GM21529 (cell line): ENCODE results near the gene TUBB2A.
A peak's percentile ranks its signal among the peaks of the same experiment; 100 is the strongest.
"Not testable (repeated sequence)": the region's sequence is repeated elsewhere in the genome, so short reads cannot be mapped to it uniquely, and the experiment has no call there.

Experiments used
- ATAC-seq: cut with Tn5 transposase; IDR thresholded peaks from one replicate; pipeline ENCODE4 v1.9.1; 2021; ENCODE audit not compliant: unreplicated experiment

The TUBB2A gene

DNA sequence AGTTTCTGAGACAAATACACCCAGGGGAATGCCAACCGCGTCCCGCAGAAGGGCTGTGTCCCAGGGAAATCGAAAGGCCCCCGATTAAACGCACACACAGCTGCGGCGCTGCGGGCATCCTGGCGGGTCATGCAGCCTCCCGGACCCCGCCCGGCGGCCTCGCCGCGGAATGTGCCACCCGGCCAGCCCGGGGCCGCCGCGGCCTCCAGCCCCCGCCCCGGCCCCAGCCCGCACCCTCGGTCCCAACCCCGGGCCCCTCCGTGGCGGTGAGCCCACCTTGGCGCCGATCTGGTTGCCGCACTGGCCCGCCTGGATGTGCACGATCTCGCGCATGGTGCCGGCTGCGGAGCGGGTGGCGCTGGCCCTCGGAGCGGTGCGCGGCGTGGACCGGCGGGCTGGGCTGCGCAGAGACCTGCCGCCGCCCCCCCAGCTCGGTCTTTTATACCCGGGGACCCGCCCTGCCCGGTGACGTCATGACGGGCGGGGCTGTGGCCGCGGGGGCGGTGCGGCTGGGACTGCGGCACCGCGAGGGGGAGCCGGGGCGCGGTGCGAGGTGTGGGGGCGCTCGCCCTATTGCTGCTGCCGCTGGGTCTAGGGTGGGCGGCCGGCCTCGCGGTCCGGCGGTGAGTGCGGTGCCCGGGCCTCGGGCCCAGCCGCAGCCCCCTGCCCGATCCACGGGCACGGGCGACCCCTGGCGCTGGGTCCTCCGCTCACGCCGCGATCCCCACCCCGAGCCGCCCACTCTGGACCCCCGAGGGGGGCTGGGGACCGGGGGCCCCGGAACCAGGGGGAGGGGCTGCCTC lies at the start of gene TUBB2A:
TUBB2A (minus strand) TSS at position 414 of the 803 bp plus-strand sequence; CDS start at position 333, 81 bp downstream.
- ATAC-seq: peak; percentile 81

DNA sequence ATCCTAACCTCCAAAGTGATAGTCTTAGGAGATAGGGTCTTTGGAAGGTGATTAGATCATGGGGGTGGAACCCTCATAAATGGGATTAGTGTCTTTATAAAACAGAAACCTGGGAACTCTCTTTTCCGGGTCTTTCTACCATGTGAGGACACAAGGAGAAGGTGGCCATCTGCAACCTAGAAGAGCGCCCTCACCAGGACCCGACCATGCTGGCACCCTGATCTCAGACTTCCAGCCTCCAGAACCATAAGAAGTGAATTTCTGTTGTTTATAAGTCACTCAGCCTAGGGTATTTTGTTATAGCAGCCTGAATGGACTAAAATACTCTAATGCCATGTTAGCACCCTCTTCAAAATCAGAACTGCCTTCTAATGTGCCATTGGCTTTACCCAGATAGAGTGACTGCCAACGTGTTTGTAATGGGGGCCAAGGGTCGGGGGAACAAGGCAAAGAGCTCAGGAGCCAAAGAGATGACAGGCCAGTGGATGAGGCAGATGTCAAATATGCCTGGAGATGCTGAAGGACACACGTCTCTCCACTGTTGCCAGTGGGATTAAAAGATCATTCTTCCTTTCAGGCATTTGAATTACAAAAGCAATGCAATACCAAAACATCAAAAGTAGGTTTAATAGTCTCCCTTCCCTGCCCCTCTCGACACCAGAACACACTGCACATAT lies 49.1 kb upstream of the TUBB2A start:
- no peak for ATAC-seq

DNA sequence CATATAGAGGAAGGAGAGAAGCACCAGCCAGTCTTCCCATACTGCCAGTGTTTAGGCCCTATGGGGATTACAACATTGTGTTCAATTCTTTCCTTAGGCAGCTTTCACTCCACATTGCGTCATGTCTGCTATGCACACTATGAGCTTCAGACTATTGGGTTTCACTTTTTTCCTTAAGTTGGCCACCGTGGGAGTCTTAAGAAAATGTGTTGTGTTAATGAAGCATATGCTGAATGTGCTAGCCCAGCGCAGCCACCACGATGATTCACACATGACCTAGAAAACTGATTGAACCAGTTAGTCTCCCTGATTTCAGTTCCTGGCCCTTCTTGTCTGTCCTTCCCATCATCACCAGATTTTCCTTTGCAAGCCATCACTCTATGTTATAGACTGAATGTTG lies 48.6 kb upstream of the TUBB2A start:
- no peak for ATAC-seq

DNA sequence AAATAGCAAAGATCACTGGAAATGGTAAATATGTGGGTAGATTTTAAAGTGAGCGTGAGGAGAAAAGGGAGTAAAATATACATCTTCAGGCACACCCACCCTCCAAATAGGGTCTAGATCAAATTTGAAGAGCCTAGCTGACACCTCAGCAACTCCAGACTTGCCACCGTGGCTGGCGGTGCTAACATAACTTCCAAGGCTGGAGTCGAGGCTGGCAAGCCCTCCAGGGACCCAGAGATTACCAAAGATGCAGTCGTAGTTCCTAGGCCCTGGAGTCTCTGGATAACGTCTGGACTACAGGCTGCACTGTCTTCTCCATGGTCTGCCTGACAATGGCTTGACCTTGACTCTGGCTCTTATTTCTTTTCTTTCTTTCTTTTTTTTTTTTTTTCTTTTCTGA lies 47.6 kb upstream of the TUBB2A start:
- ATAC-seq: no peak

DNA sequence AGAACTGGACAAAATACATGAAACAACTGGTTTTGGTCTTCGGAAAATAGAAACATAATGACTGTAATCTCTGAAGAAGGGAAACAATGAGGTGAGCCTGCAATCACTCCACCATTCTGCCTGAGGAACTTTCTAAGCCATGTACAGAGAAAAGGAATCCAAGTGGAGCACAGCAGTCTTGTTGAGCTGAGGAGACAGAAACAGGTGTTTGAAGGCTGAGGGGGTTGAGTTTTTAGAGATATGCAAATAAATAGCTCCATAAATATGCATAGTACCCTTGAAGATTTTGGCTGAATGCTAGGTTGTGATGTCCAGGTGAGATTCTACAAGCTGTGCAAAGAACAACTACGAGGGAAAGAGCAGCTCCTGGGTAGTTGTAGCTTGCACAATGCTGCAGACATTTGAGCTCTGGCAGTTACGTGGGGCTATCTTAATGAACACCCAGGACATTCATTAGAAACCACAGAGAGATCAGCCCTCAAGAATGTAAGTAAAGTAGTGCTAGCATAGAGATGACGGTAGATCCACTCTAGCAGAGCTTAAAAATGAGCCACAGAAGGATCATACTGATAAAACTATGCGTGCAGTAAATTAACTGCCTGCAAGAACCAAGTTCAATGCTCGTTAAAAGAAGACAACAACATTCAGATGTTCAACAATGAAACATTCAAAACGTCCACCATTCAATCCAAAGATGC lies 45.8 kb upstream of the TUBB2A start:
- peak; percentile 48 for ATAC-seq

DNA sequence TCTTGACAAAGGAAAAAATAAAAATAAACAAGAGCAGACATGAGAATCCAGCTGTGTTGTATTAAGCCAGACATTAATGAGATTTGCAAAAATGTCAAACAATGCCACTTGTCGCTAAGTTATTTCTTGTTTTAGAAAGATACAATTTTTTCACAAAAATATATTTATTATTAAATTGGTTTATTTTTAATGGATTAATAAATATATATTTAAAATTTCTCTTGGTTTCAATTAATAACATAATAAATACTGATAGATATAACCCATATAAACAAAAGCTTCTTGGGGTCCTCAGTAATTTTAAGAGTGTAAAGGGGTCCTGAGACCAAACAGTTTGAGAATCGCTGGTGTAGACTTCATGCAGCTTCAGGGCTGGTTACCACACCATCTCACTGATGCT lies 44.0 kb upstream of the TUBB2A start:
- ATAC-seq: no peak

DNA sequence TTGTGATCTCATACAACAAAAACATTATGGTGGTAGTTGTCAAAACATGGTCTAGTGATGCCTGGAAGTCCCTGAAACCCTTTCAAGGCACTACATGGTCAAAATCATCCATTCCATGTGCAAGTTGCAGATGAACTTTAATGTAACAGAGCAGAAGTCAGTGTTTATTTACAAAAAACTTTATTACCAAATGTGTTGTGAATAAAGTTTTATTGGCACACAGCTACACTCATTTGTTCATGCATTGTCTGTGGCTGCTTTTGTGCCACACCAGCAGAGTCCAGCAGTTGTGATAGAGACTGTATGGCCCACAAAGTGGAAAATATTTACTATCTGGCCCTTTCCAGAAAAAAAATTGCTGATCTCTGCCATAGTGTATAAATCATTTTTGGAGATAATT lies 43.3 kb upstream of the TUBB2A start:
- ATAC-seq: no peak

DNA sequence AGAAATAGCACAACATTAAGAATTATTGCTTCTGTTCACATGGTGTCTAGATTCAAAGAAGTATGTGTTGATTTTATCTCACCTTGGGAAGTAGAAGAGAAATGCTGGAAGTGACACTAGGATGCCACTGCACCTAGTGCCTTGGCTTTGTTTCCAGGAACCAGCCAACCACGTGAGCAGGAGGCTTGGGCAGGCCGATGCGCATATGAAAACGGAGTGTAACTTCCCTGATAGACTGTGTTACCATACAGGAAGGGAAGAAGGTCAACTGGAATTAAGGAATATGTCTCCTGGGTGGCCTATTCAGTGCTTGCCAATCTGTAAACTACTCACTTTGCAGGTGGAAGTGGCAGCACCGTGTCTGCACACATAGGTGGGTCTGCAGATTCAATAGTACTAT lies 42.0 kb upstream of the TUBB2A start:
- ATAC-seq: no peak

DNA sequence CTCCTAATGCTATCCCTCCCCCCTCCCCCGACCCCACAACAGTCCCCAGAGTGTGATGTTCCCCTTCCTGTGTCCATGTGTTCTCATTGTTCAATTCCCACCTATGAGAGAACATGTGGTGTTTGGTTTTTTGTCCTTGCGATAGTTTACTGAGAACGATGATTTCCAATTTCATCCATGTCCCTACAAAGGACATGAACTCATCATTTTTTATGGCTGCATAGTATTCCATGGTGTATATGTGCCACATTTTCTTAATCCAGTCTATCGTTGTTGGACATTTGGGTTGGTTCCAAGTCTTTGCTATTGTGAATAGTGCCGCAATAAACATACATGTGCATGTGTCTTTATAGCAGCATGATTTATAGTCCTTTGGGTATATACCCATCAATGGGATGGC lies 40.4 kb upstream of the TUBB2A start:
- ATAC-seq: not testable (repeated sequence)

DNA sequence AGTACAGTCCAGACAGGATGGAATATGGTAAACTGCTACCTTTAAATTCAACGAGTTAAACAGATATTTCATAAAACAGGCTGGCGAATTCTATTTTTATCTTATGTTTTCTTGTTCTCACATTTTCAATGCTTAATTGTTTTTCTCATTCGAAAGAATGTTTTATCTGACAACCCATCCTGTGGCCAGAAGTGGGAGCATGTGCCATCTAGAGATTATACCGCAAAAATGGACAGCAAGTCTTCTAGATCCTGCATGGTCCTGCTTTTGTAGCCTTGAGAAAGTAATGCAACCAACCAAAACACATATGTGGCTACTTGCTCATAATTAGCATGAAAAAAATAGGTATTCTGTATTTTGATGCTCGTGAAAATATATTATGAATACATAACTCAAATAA lies 39.4 kb upstream of the TUBB2A start:
- ATAC-seq: no peak

DNA sequence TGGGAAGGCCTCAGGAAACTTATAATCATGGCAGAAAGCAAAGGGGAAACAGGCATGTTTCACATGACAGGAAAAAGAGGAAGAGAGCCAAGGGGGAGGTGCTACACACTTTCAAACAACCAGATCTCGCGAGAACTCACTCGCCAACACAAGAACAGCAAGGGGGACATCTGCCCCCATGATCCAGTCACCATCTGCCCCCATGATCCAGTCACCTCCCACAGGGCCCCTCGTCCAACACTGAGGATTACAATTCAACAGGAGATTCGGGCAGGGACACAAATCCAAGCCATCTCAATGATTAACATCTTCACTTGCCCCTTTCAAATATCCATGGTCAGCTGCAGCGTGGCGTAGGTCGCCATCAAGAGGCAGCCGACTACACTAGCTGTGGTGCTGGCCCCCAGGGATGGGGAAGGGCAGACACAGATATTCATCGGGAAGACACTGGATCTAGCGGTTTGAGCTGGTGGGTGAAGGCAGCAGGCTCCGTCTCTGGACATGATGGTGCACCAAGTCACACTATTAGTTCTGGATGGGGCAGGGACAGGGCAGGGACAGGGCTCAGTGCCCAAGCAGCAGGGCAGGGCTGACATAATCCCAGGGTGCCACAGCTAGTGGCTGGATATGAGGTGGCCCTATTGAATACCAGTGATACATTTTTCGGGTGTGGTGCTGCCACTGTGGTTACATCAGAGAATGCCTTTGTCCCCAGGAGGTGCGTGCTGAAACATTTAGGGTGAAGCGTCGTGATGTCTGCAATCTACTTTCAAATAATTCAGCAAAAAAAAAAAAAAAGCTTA lies 38.6 kb upstream of the TUBB2A start:
- no peak for ATAC-seq

DNA sequence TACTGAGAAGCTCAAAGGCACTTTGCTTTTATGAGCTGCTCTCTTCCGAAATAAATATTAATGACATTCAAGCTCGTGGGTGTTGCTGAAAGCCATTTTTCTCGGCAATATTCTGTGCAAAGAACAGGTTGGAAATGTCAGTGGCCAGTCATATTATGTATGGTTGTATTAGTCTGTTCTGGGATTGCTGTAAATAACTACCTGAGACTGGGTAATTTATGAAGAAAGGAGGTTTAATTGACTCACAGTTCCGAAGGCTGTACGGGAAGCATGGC lies 38.0 kb upstream of the TUBB2A start:
- ATAC-seq: no peak

DNA sequence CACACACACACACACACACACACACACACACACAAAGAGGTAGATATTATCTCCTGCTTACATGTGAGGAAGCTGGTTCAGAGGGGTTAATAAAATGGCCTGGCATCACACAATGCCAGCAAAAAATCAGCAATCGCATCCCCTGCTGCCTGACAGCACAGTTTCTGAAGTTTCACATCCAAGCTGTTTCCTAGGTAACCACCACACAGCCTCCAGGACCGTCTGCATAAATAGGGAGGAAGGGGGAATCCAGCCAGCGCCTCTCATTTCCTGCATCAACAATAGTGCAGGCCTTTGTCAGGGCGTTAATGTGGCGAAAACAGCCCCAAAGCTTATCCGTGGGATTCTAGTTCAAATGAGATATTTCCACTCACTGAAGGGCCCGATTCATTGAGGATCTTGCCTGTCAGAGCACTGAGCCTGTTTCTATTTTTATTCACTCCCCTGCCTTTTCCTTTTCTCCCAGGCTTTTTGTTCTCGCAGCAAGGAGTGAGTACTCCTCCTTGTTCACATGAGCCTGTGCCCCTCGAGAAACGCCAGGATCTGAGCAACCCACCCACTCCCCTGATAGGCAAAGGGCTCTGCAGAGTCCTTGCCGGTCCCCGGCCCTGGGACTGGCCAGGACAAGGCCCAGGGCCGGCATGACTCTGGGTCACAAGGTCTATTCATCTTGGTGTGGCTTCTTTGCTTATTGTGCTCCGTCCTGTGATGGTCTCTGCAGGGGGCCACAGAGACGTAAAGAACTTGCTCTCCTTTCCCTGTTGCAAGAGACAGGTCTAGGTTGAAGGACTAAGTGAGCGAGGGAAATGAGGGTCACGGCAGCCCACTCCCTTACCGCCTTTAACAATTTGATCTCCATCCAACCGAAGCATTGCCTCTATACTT lies 37.4 kb upstream of the TUBB2A start:
- no peak for ATAC-seq

DNA sequence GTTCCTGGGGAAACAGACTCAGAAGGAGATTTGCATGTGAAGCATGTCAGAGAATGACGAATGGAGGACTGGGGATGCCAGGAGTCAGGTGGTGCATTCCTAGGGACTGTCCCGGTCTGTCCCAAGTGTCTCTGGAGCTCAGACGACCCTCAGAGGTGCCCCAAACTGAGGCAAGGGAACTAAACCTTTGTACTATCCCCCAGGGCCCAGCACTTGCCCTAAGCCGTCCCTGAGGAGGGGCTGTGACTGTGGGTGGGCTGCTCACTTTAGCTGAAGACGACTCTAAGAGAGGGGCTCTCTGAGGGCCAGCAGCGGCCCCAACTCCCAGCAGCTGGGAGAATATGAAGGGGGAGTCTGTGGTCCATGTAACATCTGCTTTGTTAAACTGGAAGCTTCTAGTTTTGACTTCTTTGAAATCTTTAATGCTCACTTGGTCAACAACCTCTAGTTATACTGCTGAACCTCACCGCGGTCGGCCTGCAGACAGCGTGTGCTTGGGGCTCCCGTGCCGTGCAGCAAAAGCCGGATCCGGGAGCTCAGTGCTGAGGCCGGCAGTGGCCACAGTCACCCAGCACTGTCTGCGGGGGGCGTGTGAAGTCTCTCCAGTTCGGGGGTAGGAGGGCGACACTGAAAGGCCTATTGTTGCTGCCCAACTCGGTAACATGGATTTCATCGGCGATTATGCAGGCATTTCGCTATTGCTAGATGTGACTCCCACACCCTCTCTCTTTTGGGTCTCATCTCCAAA lies 35.9 kb upstream of the TUBB2A start:
- ATAC-seq: no peak

DNA sequence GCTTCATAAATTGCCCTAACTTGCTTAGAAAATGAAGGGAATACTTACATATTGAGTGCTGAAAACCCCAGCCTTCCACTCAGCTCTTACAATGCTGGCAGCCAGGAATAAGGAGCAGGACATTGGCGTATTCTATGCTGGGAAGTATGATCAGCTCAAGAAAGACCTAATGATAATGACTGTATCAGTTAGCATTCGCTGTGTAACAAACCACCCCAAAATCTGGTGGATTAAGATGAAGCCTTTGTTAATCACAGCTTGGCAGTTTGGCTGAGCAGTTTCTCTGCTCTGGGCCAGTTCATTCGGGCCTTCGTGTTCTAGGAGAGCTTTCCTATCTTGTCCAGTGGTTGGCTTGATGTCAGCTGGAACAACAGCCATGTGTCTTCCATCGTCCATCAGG lies 33.4 kb upstream of the TUBB2A start:
- ATAC-seq: no peak

DNA sequence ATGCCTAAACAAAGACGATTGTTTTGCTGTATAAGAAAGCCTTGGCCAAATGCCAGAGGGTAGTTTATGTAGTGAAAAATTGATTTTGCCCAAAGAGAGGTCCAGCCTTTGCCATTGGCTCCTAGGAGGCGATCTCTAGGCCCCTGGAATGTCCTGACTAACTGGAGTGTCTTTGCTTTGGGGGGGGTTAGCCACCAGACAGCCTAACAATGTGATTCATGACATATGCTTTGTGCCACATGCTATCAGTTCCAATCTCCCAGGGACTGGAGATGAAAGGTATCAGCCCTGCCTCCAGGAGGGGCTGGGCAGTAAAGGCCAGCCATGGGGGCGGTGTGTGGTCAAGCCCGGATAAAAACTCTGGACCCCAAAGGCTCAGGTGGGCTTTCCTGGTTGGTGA lies 32.7 kb upstream of the TUBB2A start:
- no peak for ATAC-seq

DNA sequence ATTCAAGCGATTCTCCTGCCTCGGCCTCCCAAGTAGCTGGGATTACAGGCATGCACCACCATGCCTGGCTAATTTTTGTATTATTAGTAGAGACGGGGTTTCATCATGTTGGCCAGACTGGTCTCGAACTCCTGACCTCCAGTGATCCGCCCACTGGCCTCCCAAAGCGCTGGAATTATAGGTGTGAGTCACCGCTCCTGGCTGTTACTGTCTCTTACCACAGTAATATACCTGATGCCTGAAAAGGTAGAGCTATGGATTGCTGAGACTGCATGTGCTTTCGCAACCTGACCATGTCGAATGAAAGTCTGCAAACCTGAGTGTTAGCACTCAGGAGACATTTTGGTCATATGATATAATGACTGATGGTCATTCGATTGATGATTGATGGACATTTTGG lies 31.8 kb upstream of the TUBB2A start:
- not testable (repeated sequence) for ATAC-seq

DNA sequence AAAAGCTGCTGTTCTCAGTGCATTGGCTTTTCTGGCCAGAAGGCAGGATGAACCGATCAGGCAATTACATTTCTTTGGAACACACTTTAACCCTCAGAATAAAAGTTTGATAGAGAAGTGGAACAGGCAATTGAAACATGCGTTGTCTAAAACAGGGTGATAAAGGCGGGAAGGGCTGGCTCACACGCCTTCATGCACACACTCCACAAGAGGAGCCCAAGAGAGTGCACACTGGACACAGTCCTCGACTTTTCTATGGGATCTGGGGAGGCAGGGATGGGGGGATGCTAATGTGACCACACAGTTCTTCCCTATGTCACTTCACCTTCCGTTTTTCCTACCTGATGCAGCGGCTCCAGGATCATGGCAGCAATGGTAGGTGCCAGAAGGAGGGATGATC lies 30.9 kb upstream of the TUBB2A start:
- ATAC-seq: no peak

DNA sequence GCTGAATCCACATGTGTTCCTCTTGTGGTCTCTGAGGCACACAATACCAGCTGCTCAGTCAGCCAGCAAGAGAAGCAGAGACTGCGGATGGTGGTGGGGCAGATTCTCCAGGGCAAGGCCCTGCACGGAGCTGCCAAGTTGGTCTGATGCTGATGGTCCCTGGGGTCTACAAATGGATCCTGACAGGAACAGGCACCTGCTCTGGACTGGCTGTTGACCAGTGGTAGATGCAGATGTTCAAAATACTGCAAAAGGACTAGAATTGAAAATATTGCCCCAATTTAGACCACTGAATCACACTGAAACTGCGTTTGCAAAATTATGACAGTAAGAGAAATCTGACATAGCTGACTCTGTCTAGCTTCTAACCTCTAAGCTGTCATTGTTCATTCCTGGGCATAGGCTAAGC lies 29.6 kb upstream of the TUBB2A start:
- ATAC-seq: peak; percentile 60

DNA sequence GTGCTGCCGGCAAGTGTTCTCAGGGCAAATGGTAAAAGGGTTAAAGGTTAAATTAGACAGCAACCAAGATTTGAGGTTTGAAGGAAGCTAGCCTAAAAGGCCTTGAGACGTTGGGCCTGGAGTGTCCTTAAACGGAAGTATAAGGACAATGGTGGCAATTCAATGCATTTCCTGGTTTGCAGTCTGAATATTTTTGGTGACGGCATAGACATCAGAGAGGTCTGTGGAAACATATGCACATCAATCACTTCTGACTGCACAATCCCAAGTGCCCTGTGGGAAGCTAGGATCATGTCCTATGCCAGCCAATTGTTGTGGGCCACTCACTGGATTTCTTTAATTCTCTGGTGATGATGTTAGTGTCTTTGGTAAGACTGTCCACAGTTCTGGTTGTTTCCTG lies 25.7 kb upstream of the TUBB2A start:
- no peak for ATAC-seq
